HG03095 (cell line): ENCODE results near the gene KRT24.
"Not testable (repeated sequence)": the region's sequence is repeated elsewhere in the genome, so short reads cannot be mapped to it uniquely, and the experiment has no call there.

Source experiments
- ATAC-seq: cut with Tn5 transposase; IDR thresholded peaks from one replicate; pipeline ENCODE4 v1.9.1; 2021; ENCODE audit warnings: moderate library complexity; ENCODE audit not compliant: unreplicated experiment

Gene KRT24

GRCh38 chr17:40703652-40704051 is at the start of gene KRT24:
Gene KRT24 (minus strand): TSS chr17:40703752. CDS start chr17:40703693, 59 bp downstream.
- no peak for ATAC-seq

GRCh38 chr17:40751065-40751464 is 47.5 kb upstream of the KRT24 start:
- ATAC-seq, result no peak

- no peak for ATAC-seq
These were observed 46.8 kb upstream of the KRT24 start for GRCh38 chr17:40750391-40750790.

GRCh38 chr17:40748666-40749065 is 45.1 kb upstream of the KRT24 start:
- not testable (repeated sequence) for ATAC-seq

- ATAC-seq, result no peak
These were observed 35.0 kb upstream of the KRT24 start for GRCh38 chr17:40738553-40738952.

- no peak for ATAC-seq
These were observed 31.5 kb upstream of the KRT24 start for GRCh38 chr17:40735016-40735415.

GRCh38 chr17:40734018-40734417 is 30.5 kb upstream of the KRT24 start:
- no peak for ATAC-seq

GRCh38 chr17:40730970-40731369 is 27.4 kb upstream of the KRT24 start:
- ATAC-seq, result no peak

- ATAC-seq, result no peak
These were observed 24.1 kb upstream of the KRT24 start for GRCh38 chr17:40727447-40728231.

GRCh38 chr17:40726919-40727318 is 23.4 kb upstream of the KRT24 start:
- no peak for ATAC-seq

GRCh38 chr17:40724656-40725055 is 21.1 kb upstream of the KRT24 start:
- ATAC-seq, result no peak

- ATAC-seq, result no peak
These were observed 18.7 kb upstream of the KRT24 start for GRCh38 chr17:40722241-40722640.

- no peak for ATAC-seq
These were observed 17.3 kb upstream of the KRT24 start for GRCh38 chr17:40720899-40721298.

- ATAC-seq, result no peak
These were observed 15.4 kb upstream of the KRT24 start for GRCh38 chr17:40718930-40719329.

- no peak for ATAC-seq
These were observed 14.2 kb upstream of the KRT24 start for GRCh38 chr17:40717776-40718175.

- ATAC-seq, result no peak
These were observed 10.9 kb upstream of the KRT24 start for GRCh38 chr17:40714473-40714872.

- no peak for ATAC-seq
These were observed 4.2 kb upstream of the KRT24 start for GRCh38 chr17:40707745-40708144.

GRCh38 chr17:40705584-40705983 is 2.0 kb upstream of the KRT24 start:
- no peak for ATAC-seq

GRCh38 chr17:40702271-40702670 is 1.3 kb downstream of the KRT24 start:
- no peak for ATAC-seq

GRCh38 chr17:40699853-40700252 is 3.7 kb downstream of the KRT24 start:
- no peak for ATAC-seq

GRCh38 chr17:40699371-40699770 is 4.2 kb downstream of the KRT24 start:
- ATAC-seq, result no peak

GRCh38 chr17:40697297-40697696 is 6.3 kb downstream of the KRT24 start:
- no peak for ATAC-seq

GRCh38 chr17:40696651-40697072 is 6.9 kb downstream of the KRT24 start:
- ATAC-seq, result no peak
